ENCODE results near the gene LPAR2.

GRCh38 chr19:19654441-19654840 is 26.4 kb upstream of the LPAR2 start:
- TF ChIP-seq SIN3A (IDR thresholded peaks at IDR 0.05; ENCODE audit: borderline replicate concordance, insufficient read depth, low read length) (no peak), TAF1 (IDR thresholded peaks at IDR 0.05; ENCODE audit: borderline replicate concordance, insufficient read depth, low read length) (no peak)
